Endothelial cell of umbilical vein (primary cell): Measurements from ENCODE around the gene PPP1R1A.

Experiments used
- EZH2 ChIP-seq: IDR thresholded peaks from 2 replicates; pipeline ENCODE4 v1.6.1; 2012; ENCODE audit warnings: borderline replicate concordance, low read depth, mild to moderate bottlenecking, moderate library complexity, low read length, inconsistent platforms; ENCODE audit not compliant: severe bottlenecking
- FOS ChIP-seq: IDR thresholded peaks from 2 replicates; pipeline ENCODE4 v1.6.1; 2011; ENCODE audit warnings: mild to moderate bottlenecking, low read length, moderate library complexity, borderline replicate concordance; ENCODE audit not compliant: insufficient read depth
- MYC ChIP-seq: IDR thresholded peaks from one replicate; pipeline ENCODE4 v1.6.1; 2011; ENCODE audit warnings: mild to moderate bottlenecking, low read depth, low read length
- POLR2A ChIP-seq: IDR thresholded peaks from 2 replicates; pipeline ENCODE4 v1.6.1; 2012; ENCODE audit warnings: low read depth, mild to moderate bottlenecking, control low read depth, low read length
- POLR2AphosphoS5 ChIP-seq: IDR thresholded peaks from 2 replicates; pipeline ENCODE4 v1.6.1; 2012; ENCODE audit warnings: low read depth, mild to moderate bottlenecking, control low read depth, low read length, moderate library complexity; ENCODE audit not compliant: insufficient read depth
- TF ChIP-seq, protein P1 (sequence below), 2 donors: IDR thresholded peaks; 1 replicate in 1 of 2; 2 replicates in 1 of 2; pipeline ENCODE4 v1.5.1; 2011; ENCODE audit warnings: low read length in 2 of 2, mild to moderate bottlenecking in 2 of 2, moderate library complexity in 2 of 2, control low read depth in 1 of 2, inconsistent platforms in 1 of 2, low read depth in 1 of 2; ENCODE audit not compliant: insufficient read depth in 1 of 2; ENCODE audit errors: extremely low read depth in 1 of 2
- TF ChIP-seq, protein P2 (sequence below): IDR thresholded peaks from 2 replicates; pipeline ENCODE4 v1.6.1; 2011; ENCODE audit not compliant: insufficient read depth, insufficient read length

DNA sequence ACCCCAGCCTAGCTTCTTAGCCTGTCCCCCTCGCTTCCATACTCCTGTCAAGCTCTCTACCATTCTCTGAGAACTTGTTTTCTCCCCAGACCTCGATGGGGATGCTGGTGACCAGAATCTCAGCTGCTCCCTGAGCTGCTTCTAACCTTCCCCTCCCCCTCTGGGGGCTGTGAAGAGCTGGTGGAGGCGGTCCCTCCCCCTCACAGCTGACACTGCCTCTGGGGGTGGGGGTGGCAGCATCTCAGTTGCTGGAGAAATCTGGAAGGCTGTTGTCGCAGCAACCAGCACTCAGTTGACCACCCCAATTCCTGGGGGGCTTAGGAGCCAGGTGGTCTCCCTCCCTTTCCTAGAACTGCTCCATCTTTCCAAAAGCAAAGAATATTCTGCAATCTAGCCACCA, 4.7 kb downstream of the PPP1R1A start:
- TF ChIP-seq, protein P1, sequence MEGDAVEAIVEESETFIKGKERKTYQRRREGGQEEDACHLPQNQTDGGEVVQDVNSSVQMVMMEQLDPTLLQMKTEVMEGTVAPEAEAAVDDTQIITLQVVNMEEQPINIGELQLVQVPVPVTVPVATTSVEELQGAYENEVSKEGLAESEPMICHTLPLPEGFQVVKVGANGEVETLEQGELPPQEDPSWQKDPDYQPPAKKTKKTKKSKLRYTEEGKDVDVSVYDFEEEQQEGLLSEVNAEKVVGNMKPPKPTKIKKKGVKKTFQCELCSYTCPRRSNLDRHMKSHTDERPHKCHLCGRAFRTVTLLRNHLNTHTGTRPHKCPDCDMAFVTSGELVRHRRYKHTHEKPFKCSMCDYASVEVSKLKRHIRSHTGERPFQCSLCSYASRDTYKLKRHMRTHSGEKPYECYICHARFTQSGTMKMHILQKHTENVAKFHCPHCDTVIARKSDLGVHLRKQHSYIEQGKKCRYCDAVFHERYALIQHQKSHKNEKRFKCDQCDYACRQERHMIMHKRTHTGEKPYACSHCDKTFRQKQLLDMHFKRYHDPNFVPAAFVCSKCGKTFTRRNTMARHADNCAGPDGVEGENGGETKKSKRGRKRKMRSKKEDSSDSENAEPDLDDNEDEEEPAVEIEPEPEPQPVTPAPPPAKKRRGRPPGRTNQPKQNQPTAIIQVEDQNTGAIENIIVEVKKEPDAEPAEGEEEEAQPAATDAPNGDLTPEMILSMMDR (IDR thresholded peaks at IDR 0.05; ENCODE audit: extremely low read depth in 1 of 2, insufficient read depth in 1 of 2, low read depth in 1 of 2, low read length in 2 of 2), result no peak
- TF ChIP-seq MYC, result no peak
- TF ChIP-seq POLR2A, result no peak
- no peak for TF ChIP-seq POLR2AphosphoS5
- no peak for TF ChIP-seq EZH2
- TF ChIP-seq, protein P2, sequence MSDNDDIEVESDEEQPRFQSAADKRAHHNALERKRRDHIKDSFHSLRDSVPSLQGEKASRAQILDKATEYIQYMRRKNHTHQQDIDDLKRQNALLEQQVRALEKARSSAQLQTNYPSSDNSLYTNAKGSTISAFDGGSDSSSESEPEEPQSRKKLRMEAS, result no peak
- no peak for TF ChIP-seq FOS
